Liver (tissue), 9 donors: ENCODE results near the gene SCO2. TPM values are rescaled to one million over a fixed set of nuclear protein-coding genes. Genes with fewer than 3 reads are reported as not detected.

Source experiments
- DNase-seq: peaks from one replicate; pipeline ENCODE4 v3.0.0-alpha.2; 2017; ENCODE audit warnings: low spot score
- H3K27ac ChIP-seq, 2 donors: one replicate each; pipeline ENCODE4 v1.7.0; 2013; ENCODE audit warnings: inconsistent platforms in 2 of 2, low read length in 2 of 2, control low read depth in 1 of 2, low read depth in 1 of 2, mild to moderate bottlenecking in 1 of 2
- H3K27me3 ChIP-seq, 4 donors: one replicate each; pipeline versions ENCODE4 v1.6.1 to v1.7.0; 2013; ENCODE audit warnings: low read length in 3 of 4, inconsistent platforms in 1 of 4, mild to moderate bottlenecking in 1 of 4, moderate library complexity in 1 of 4; ENCODE audit not compliant: control insufficient read depth in 4 of 4, insufficient read depth in 4 of 4
- H3K36me3 ChIP-seq, 4 donors: one replicate each; pipeline versions ENCODE4 v1.6.1 to v1.7.0; 2013; ENCODE audit warnings: low read length in 3 of 4, mild to moderate bottlenecking in 3 of 4, low read depth in 1 of 4, moderate library complexity in 1 of 4; ENCODE audit not compliant: control insufficient read depth in 4 of 4, insufficient read depth in 3 of 4
- H3K4me1 ChIP-seq, 4 donors: one replicate each; pipeline versions ENCODE4 v1.6.1 to v1.7.0; 2013; ENCODE audit warnings: low read length in 3 of 4, mild to moderate bottlenecking in 3 of 4, moderate library complexity in 1 of 4; ENCODE audit not compliant: control insufficient read depth in 4 of 4, insufficient read depth in 4 of 4
- H3K4me3 ChIP-seq, 3 donors: one replicate each; pipeline versions ENCODE4 v1.6.1 to v1.7.0; 2013; ENCODE audit warnings: low read length in 3 of 3, control low read depth in 1 of 3, low read depth in 1 of 3, mild to moderate bottlenecking in 1 of 3
- H3K9ac ChIP-seq, 2 donors: one replicate each; pipeline ENCODE4 v1.7.0; 2013; ENCODE audit warnings: low read length in 2 of 2, mild to moderate bottlenecking in 2 of 2, moderate library complexity in 2 of 2, control low read depth in 1 of 2, low read depth in 1 of 2
- H3K9me3 ChIP-seq, 4 donors: one replicate each; pipeline versions ENCODE4 v1.6.1 to v1.7.0; 2013; ENCODE audit warnings: low read length in 3 of 4; ENCODE audit not compliant: control insufficient read depth in 4 of 4
- ATF3 ChIP-seq: IDR thresholded peaks from 2 replicates; pipeline ENCODE4 v1.6.1; 2016; ENCODE audit warnings: antibody characterized with exemption
- CTCF ChIP-seq: fragments of 150-350 bp; IDR thresholded peaks from 2 replicates; pipeline ENCODE4 v1.5.1; 2017; ENCODE audit warnings: improper control_type of control experiment, low read depth, low read length; ENCODE audit not compliant: missing input control
- EGR1 ChIP-seq, 2 donors: IDR thresholded peaks; 2 replicates each; pipeline ENCODE4 v1.6.1; 2016 to 2018; ENCODE audit warnings: antibody characterized with exemption in 2 of 2, low read depth in 2 of 2
- FOXA1 ChIP-seq: IDR thresholded peaks from 2 replicates; pipeline ENCODE4 v1.6.1; 2016; ENCODE audit warnings: antibody characterized with exemption
- FOXA2 ChIP-seq: IDR thresholded peaks from 2 replicates; pipeline ENCODE4 v1.6.1; 2016; ENCODE audit warnings: antibody characterized with exemption
- GABPA ChIP-seq, 2 donors: IDR thresholded peaks in 1 of 2; conservative IDR thresholded peaks in 1 of 2; 2 replicates each; pipeline ENCODE4 v1.6.1; 2016; ENCODE audit warnings: antibody characterized with exemption in 2 of 2, mild to moderate bottlenecking in 1 of 2, moderate library complexity in 1 of 2
- HNF4A ChIP-seq, 2 donors: conservative IDR thresholded peaks; 2 replicates each; pipeline ENCODE4 v1.6.1; 2016; ENCODE audit warnings: antibody characterized with exemption in 2 of 2, mild to moderate bottlenecking in 2 of 2
- JUND ChIP-seq, 2 donors: IDR thresholded peaks; 2 replicates each; pipeline ENCODE4 v1.6.1; 2016; ENCODE audit warnings: antibody characterized with exemption in 2 of 2
- MAX ChIP-seq: IDR thresholded peaks from 2 replicates; pipeline ENCODE4 v1.6.1; 2016; ENCODE audit warnings: antibody characterized with exemption
- NR2F2 ChIP-seq: IDR thresholded peaks from 2 replicates; pipeline ENCODE4 v1.6.1; 2016; ENCODE audit warnings: antibody characterized with exemption
- RAD21 ChIP-seq, 2 donors: IDR thresholded peaks; 2 replicates each; pipeline ENCODE4 v1.6.1; 2016; ENCODE audit warnings: antibody characterized with exemption in 2 of 2, mild to moderate bottlenecking in 2 of 2
- REST ChIP-seq: IDR thresholded peaks from 2 replicates; pipeline ENCODE4 v1.6.1; 2016; ENCODE audit warnings: antibody characterized with exemption, mild to moderate bottlenecking
- TAF1 ChIP-seq: conservative IDR thresholded peaks from 2 replicates; pipeline ENCODE4 v1.6.1; 2016; ENCODE audit warnings: antibody characterized with exemption, mild to moderate bottlenecking
- YY1 ChIP-seq: IDR thresholded peaks from 2 replicates; pipeline ENCODE4 v1.6.1; 2016; ENCODE audit warnings: antibody characterized with exemption, mild to moderate bottlenecking
- WGBS: extraction: QIAGEN DNeasy Blood & Tissue Kit; methylation state at CpG from one replicate; pipeline ENCODE4 v1.1.7; 2013; 5-methylcytosine and 5-hydroxymethylcytosine counted together
- polyA plus RNA-seq, 2 donors: library from polyadenylated mRNA; stranded (reverse) in 1 of 2; unstranded in 1 of 2; fragments of 200-250 nt in 1 of 2; fragments of >200 nt in 1 of 2; fragmentation: Nextera tagmentation in 1 of 2; extraction: Ambion mirVana in 1 of 2; gene quantifications; one replicate each; pipeline versions ENCODE4 v1.2.1 to v1.2.3, GENCODE V29; 2013 to 2015
- total RNA-seq, 2 donors: library from RNA; depleted of rRNA; stranded (reverse); fragments of >200 nt; gene quantifications; one replicate each; pipeline ENCODE4 v1.2.3, GENCODE V29; 2014
- donor health status: healthy.
- donor health status: healthy.
- donor health status: healthy.
- donor health status: healthy.
- donor health status: healthy.

SCO2 gene
- total and polyA plus RNA-seq, 4 donors: 1.4 to 2.9 (median 1.8) TPM

GRCh38 chr22:50483556-50483955 is 41.8 kb downstream of the SCO2 start:
- Histone ChIP-seq H3K36me3 (peaks cover 0 to under 1% (median 0%) of the 10 kb centered on the region in 4 donors), H3K4me1 (peaks cover 0 to 27% (median 8%) of the 10 kb centered on the region in 4 donors), H3K27me3 (no peaks in the 10 kb centered on the region), H3K9me3 (no peaks in the 10 kb centered on the region), H3K27ac (no peak overlapping the region), H3K4me3 (no peak overlapping the region), H3K9ac (no peak overlapping the region)
- TF ChIP-seq RAD21 (IDR thresholded peaks at IDR 0.05) (no peak), REST (no peak), YY1 (no peak), ATF3 (no peak), FOXA1 (no peak), JUND (IDR thresholded peaks at IDR 0.05) (no peak), FOXA2 (no peak), NR2F2 (no peak), TAF1 (no peak), HNF4A (conservative IDR thresholded peaks at IDR 0.05) (no peak)
- DNase-seq: no peak
- 92% methylated on average over 8 of the region's 8 CpGs for WGBS

- no peaks in the 10 kb centered on the region for H3K9me3 ChIP-seq
- H3K4me3 ChIP-seq: no peak overlapping the region
- whole genome bisulfite sequencing: 89% methylated on average over 10 of the region's 10 CpGs
- peaks cover 0 to 1% (median 0%) of the 10 kb centered on the region in 4 donors for H3K36me3 ChIP-seq
- no peaks in the 10 kb centered on the region for H3K27me3 ChIP-seq
- no peak for DNase-seq
- no peak overlapping the region for H3K9ac ChIP-seq
- no peak for TF ChIP-seq FOXA1
- TF ChIP-seq YY1: no peak
- TF ChIP-seq MAX: no peak
- TF ChIP-seq EGR1 (IDR thresholded peaks at IDR 0.05; ENCODE audit: low read depth in 2 of 2): no peak
- no peak for TF ChIP-seq CTCF
- TF ChIP-seq TAF1: no peak
- no peak for TF ChIP-seq FOXA2
- no peak for TF ChIP-seq NR2F2
- no peak for TF ChIP-seq GABPA (IDR thresholded peaks at IDR 0.05 in 1 of 2, conservative IDR thresholded peaks at IDR 0.05 in 1 of 2)
- H3K27ac ChIP-seq: no peak overlapping the region
- peaks cover 0 to 27% (median 8%) of the 10 kb centered on the region in 4 donors for H3K4me1 ChIP-seq
Observed at GRCh38 chr22:50483106-50483505, 42.3 kb downstream of the SCO2 start.
